PC-3 (cell line): Measurements from ENCODE around the gene VDR.

Experiments
- EZH2 ChIP-seq: fragments of 300-600 bp; sonication (generic); IDR thresholded peaks from one replicate; pipeline ENCODE4 v1.6.1; 2017; ENCODE audit warnings: antibody characterized with exemption, mild to moderate bottlenecking, low read length; ENCODE audit not compliant: unreplicated experiment
- EZH2phosphoT487 ChIP-seq: fragments of 300-600 bp; sonication (generic); IDR thresholded peaks from 2 replicates; pipeline ENCODE4 v1.6.1; 2018; ENCODE audit warnings: mild to moderate bottlenecking, antibody characterized with exemption, low read length, borderline replicate concordance
- TF ChIP-seq, protein P1 (sequence below): fragments of 300-600 bp; sonication (generic); conservative IDR thresholded peaks from 2 replicates; pipeline ENCODE4 v1.5.1; 2017; ENCODE audit warnings: antibody characterized with exemption, low read depth, mild to moderate bottlenecking, low read length

DNA sequence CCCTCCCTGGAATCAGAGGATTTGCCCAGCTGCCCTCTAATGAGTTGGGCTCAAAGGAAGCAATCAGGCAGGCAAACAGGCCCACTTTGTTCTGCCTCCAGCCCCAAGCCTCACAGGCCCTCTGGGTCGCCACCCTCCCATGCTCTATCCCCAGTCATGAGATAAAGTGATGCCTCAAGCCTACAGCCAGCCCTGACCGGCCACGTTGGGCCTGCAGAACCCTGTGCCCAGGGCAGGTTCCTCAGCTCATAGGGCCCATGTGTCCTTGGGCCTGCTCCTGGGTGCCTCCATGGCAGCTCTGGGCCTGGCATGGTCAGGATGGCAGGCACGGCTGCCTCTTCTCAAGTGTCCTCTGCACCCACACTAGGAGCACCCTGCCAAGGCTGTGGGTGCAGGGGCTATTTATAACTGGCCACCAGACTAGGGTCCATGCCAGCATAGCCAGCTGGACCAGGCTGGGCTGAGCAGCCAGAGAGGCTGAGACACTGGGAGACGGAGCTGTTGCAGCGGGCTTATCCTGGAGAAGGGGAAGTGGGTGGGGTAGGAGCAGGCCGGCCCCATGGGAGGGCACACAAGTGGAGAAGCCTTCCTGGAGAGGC, 105.3 kb downstream of the VDR start:
- TF ChIP-seq, protein P1, sequence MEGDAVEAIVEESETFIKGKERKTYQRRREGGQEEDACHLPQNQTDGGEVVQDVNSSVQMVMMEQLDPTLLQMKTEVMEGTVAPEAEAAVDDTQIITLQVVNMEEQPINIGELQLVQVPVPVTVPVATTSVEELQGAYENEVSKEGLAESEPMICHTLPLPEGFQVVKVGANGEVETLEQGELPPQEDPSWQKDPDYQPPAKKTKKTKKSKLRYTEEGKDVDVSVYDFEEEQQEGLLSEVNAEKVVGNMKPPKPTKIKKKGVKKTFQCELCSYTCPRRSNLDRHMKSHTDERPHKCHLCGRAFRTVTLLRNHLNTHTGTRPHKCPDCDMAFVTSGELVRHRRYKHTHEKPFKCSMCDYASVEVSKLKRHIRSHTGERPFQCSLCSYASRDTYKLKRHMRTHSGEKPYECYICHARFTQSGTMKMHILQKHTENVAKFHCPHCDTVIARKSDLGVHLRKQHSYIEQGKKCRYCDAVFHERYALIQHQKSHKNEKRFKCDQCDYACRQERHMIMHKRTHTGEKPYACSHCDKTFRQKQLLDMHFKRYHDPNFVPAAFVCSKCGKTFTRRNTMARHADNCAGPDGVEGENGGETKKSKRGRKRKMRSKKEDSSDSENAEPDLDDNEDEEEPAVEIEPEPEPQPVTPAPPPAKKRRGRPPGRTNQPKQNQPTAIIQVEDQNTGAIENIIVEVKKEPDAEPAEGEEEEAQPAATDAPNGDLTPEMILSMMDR, result no peak
- TF ChIP-seq EZH2, result no peak
- no peak for TF ChIP-seq EZH2phosphoT487
